C4-2B (cell line): ENCODE data around the gene MYH15.

Experiments used
- H3K27ac ChIP-seq: fragments of 450-650 bp; 2 replicates; pipeline ENCODE4 v1.5.1; 2017
- CTCF ChIP-seq: fragments of 450-650 bp; conservative IDR thresholded peaks from 2 replicates; pipeline ENCODE4 v1.5.1; 2017; ENCODE audit warnings: mild to moderate bottlenecking
- ZFX ChIP-seq: fragments of 450-650 bp; IDR thresholded peaks from 2 replicates; pipeline ENCODE4 v1.6.1; 2017

The MYH15 gene

GRCh38 chr3:108474581-108474980 is 35.8 kb downstream of the MYH15 start:
- TF ChIP-seq ZFX, result no peak
- no peak for TF ChIP-seq CTCF

GRCh38 chr3:108473711-108474110 is 36.7 kb downstream of the MYH15 start:
- TF ChIP-seq ZFX (no peak), CTCF (no peak)
- H3K27ac ChIP-seq, result no peak overlapping the region

More at GRCh38 chr3:108474581-108474980, 35.8 kb downstream of the MYH15 start:
- no peak overlapping the region for H3K27ac ChIP-seq

GRCh38 chr3:108472001-108472591 is 38.3 kb downstream of the MYH15 start:
- H3K27ac ChIP-seq, result no peak overlapping the region
- TF ChIP-seq CTCF, result no peak
- TF ChIP-seq ZFX, result no peak

- TF ChIP-seq ZFX (no peak), CTCF (no peak)
- no peak overlapping the region for H3K27ac ChIP-seq
Measured at GRCh38 chr3:108471426-108471825, 39.0 kb downstream of the MYH15 start.

GRCh38 chr3:108469126-108469525 is 41.3 kb downstream of the MYH15 start:
- no peak overlapping the region for H3K27ac ChIP-seq

GRCh38 chr3:108468577-108468976 is 41.8 kb downstream of the MYH15 start:
- TF ChIP-seq ZFX (no peak), CTCF (no peak)
- no peak overlapping the region for H3K27ac ChIP-seq

More at GRCh38 chr3:108469126-108469525, 41.3 kb downstream of the MYH15 start:
- TF ChIP-seq ZFX (no peak), CTCF (no peak)

- H3K27ac ChIP-seq, result no peak overlapping the region
- TF ChIP-seq CTCF, result no peak
- TF ChIP-seq ZFX, result no peak
Measured at GRCh38 chr3:108462899-108463298, 47.5 kb downstream of the MYH15 start.
